Measurements from ENCODE around the gene TOM1L2.

DNA sequence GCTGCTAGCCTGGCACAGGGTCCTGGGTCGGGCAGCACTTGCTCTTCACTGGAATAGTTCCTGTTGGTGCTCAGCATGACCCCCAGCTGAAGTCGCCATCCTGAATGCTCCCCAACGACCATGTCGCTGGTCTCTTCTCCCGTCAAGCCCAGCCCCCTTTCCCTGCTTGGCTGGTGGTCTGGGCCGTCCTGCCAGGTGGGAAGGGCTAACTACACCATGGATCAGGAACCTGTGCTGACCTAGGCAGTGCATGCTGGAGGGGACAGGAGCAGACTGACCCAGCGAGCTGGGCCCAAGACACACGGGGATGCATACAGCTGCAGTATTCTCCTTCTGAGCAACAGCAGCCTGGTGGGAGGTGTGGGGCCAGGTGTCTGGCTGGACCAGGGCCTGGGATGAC, 126.2 kb downstream of the TOM1L2 start:
- TF ChIP-seq, protein P1, sequence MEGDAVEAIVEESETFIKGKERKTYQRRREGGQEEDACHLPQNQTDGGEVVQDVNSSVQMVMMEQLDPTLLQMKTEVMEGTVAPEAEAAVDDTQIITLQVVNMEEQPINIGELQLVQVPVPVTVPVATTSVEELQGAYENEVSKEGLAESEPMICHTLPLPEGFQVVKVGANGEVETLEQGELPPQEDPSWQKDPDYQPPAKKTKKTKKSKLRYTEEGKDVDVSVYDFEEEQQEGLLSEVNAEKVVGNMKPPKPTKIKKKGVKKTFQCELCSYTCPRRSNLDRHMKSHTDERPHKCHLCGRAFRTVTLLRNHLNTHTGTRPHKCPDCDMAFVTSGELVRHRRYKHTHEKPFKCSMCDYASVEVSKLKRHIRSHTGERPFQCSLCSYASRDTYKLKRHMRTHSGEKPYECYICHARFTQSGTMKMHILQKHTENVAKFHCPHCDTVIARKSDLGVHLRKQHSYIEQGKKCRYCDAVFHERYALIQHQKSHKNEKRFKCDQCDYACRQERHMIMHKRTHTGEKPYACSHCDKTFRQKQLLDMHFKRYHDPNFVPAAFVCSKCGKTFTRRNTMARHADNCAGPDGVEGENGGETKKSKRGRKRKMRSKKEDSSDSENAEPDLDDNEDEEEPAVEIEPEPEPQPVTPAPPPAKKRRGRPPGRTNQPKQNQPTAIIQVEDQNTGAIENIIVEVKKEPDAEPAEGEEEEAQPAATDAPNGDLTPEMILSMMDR (IDR thresholded peaks at IDR 0.05), result no peak
- TF ChIP-seq POLR2A (IDR thresholded peaks at IDR 0.05), result no peak

Data from breast epithelium (tissue), 3 donors.